ENCODE data around the gene ADAD2.

ADAD2 gene

GRCh38 chr16:84244728-84245127 lies 53.8 kb downstream of the ADAD2 start:
- H3K27me3 ChIP-seq (ENCODE audit: control insufficient read depth, insufficient read depth, low read length, poor library complexity, severe bottlenecking): no peaks in the 10 kb centered on the region
- no peak overlapping the region for H3K4me3 ChIP-seq (ENCODE audit: insufficient read depth, low read depth, low read length)
- H3K4me1 ChIP-seq (ENCODE audit: control insufficient read depth, insufficient read depth, low read length): no peaks in the 10 kb centered on the region
- H3K27ac ChIP-seq (ENCODE audit: insufficient read depth, low read depth, low read length, poor library complexity, severe bottlenecking): no peak overlapping the region
- no peaks in the 10 kb centered on the region for H3K9me3 ChIP-seq (ENCODE audit: control insufficient read depth, low read length)
- WGBS, 2 experiments: 88 to 91% methylated on average over 2 of the region's 2 CpGs
- no peaks in the 10 kb centered on the region for H3K36me3 ChIP-seq (ENCODE audit: control insufficient read depth, insufficient read depth, low read length)

GRCh38 chr16:84245956-84246678 lies 55.2 kb downstream of the ADAD2 start:
- H3K36me3 ChIP-seq (ENCODE audit: control insufficient read depth, insufficient read depth, low read length): no peaks in the 10 kb centered on the region
- no peaks in the 10 kb centered on the region for H3K9me3 ChIP-seq (ENCODE audit: control insufficient read depth, low read length)
- no peak overlapping the region for H3K27ac ChIP-seq (ENCODE audit: insufficient read depth, low read depth, low read length, poor library complexity, severe bottlenecking)
- H3K4me1 ChIP-seq (ENCODE audit: control insufficient read depth, insufficient read depth, low read length): no peaks in the 10 kb centered on the region
- no peak overlapping the region for H3K4me3 ChIP-seq (ENCODE audit: insufficient read depth, low read depth, low read length)
- 95 to 97% methylated on average over 10 of the region's 10 CpGs for WGBS, 2 experiments
- H3K27me3 ChIP-seq (ENCODE audit: control insufficient read depth, insufficient read depth, low read length, poor library complexity, severe bottlenecking): no peaks in the 10 kb centered on the region

- 87 to 93% methylated on average over 5 of the region's 5 CpGs for WGBS, 2 experiments
- Histone ChIP-seq H3K27me3 (ENCODE audit: control insufficient read depth, insufficient read depth, low read length, poor library complexity, severe bottlenecking) (no peaks in the 10 kb centered on the region), H3K27ac (ENCODE audit: insufficient read depth, low read depth, low read length, poor library complexity, severe bottlenecking) (no peak overlapping the region)
Measured at GRCh38 chr16:84246679-84247077, 55.7 kb downstream of the ADAD2 start.

More at GRCh38 chr16:84246679-84247077, 55.7 kb downstream of the ADAD2 start:
- Histone ChIP-seq H3K9me3 (ENCODE audit: control insufficient read depth, low read length) (no peaks in the 10 kb centered on the region), H3K36me3 (ENCODE audit: control insufficient read depth, insufficient read depth, low read length) (no peaks in the 10 kb centered on the region), H3K4me3 (ENCODE audit: insufficient read depth, low read depth, low read length) (no peak overlapping the region), H3K4me1 (ENCODE audit: control insufficient read depth, insufficient read depth, low read length) (no peaks in the 10 kb centered on the region)
